T-helper 2 cell treated with Interferon-gamma antibody and Interleukin-4, amounts not matched to agents 5 μg/mL and 100 μg/mL, for 36 hours (primary cell): ENCODE data around the gene ARMC5.
A peak's percentile ranks its signal among the peaks of the same experiment; 100 is the strongest.
"Not testable (repeated sequence)": the region's sequence is repeated elsewhere in the genome, so short reads cannot be mapped to it uniquely, and the experiment has no call there.

Experiments used
- DNase-seq: peaks from one replicate; pipeline ENCODE4 v3.0.0; 2021; ENCODE audit warnings: low spot score
- H3K27ac Mint-ChIP-seq: one replicate; pipeline ENCODE4 v1.8.0; 2021; ENCODE audit warnings: mild to moderate bottlenecking, mixed read lengths
- H3K27me3 Mint-ChIP-seq: one replicate; pipeline ENCODE4 v1.8.0; 2021; ENCODE audit warnings: low read depth, mixed read lengths
- H3K36me3 Mint-ChIP-seq: one replicate; pipeline ENCODE4 v1.8.0; 2021; ENCODE audit warnings: low read depth, mixed read lengths
- H3K4me1 Mint-ChIP-seq: one replicate; pipeline ENCODE4 v1.8.0; 2021; ENCODE audit warnings: low read depth, mixed read lengths
- H3K4me3 Mint-ChIP-seq: one replicate; pipeline ENCODE4 v1.8.0; 2022; ENCODE audit warnings: mild to moderate bottlenecking, moderate library complexity, mixed read lengths
- H3K9me3 Mint-ChIP-seq: one replicate; pipeline ENCODE4 v1.8.0; 2021; ENCODE audit warnings: mixed read lengths

Gene ARMC5

DNA sequence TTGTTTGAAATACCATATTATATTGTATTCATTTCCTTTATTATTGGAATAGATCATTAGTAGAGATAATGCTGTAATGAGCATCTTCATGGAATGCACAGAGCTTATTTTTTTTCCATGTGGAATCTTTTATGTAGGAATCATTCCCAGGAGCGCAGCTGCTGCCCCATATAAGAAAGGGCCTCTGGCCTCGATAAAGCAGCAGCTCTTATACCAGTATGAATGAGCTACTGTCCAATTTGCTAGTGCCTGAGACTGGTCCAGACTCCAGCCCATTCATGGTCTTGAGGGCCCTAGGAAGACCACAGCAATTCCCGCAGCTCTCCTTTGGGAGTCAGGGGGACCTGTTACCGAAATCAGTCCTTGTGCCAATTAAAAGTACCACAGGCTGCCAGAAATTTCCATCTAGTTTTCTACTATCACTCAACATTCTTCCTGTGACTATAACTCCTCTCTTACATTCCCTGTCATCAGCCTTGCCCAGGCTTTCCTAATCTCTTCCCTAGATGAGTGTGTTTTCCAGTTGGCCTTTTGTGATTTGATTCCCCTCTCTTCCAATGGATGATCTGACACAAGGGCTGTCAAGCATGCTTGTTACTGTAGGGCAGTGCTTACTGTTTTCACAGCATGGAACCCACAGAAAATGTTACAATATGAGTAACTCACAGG lies 18.7 kb upstream of the ARMC5 start:
- Mint-ChIP-seq H3K27me3 (no peaks in the 10 kb centered on the region), H3K4me3 (no peak overlapping the region), H3K36me3 (no peaks in the 10 kb centered on the region), H3K4me1 (peaks cover 22% of the 10 kb centered on the region), H3K27ac (no peak overlapping the region), H3K9me3 (no peaks in the 10 kb centered on the region)
- no peak for DNase-seq

GRCh38 chr16:31441956-31442355 lies 17.3 kb upstream of the ARMC5 start:
- Mint-ChIP-seq H3K27me3 (no peaks in the 10 kb centered on the region), H3K9me3 (peaks cover 5% of the 10 kb centered on the region), H3K4me1 (peaks cover 25% of the 10 kb centered on the region), H3K4me3 (peak overlapping the region; percentile 86), H3K27ac (peak overlapping the region; percentile 67), H3K36me3 (peaks cover 4% of the 10 kb centered on the region)
- DNase-seq = no peak

- H3K4me3 Mint-ChIP-seq, H3K27ac Mint-ChIP-seq, DNase-seq, H3K36me3 Mint-ChIP-seq, H3K27me3 Mint-ChIP-seq, H3K9me3 Mint-ChIP-seq: not testable (repeated sequence)
- H3K4me1 Mint-ChIP-seq = peaks cover 12% of the 10 kb centered on the region
Measured at GRCh38 chr16:31445931-31446330, 13.4 kb upstream of the ARMC5 start.

DNA sequence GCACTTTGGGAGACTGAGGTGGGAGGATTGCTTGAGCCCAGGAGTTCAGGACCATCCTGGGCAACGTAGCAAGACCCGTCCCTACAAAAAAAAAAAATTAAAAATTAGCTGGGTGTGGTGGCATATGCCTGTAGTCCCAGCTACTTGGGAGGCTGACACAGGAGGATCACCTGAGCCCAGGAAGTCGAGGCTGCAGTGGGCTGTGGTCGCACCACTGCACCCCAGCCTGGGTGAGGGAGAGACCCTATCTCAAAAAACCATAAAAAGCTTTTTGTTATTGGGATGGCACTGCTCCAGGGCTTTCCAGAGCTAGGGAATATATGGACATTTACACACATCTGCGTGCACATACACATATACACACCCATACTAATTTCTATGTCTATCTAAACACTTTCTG lies 8.1 kb upstream of the ARMC5 start:
- Mint-ChIP-seq H3K27me3 (no peaks in the 10 kb centered on the region), H3K27ac (no peak overlapping the region), H3K9me3 (peaks cover under 1% of the 10 kb centered on the region), H3K4me1 (peaks cover 26% of the 10 kb centered on the region), H3K36me3 (peaks cover 14% of the 10 kb centered on the region), H3K4me3 (no peak overlapping the region)
- DNase-seq = no peak

DNA sequence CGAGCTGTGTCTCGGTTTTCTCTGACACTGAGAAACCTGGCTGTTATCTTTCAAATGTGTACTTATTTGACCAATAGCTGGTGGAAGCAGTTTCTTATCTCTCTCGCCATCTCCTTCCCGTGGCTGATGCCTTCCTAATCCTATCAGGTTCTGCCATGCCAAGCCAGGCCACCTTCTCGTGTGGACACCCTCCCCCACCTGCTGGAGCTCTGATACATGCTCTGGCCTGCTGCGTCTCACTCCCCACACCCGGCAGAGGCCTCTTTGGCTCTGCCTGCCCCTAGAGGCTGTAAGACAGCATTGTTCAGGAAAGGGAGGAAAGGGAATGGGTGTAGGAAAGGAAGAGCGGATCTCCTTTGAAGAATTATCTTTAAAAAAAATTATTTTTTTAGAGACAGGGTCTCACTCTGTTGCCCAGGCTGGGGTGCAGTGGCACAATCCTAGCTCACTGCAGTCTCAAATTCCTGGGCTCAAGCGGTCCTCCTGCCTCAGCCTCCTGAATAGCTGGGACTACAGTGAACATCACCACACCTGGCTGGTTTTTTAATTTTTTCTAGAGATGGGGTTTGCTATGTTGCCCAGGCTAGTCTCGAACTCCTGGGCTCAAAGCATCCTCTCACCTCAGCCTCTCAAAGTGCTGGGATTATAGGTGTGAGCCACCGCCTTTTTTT lies 7.5 kb upstream of the ARMC5 start:
- Mint-ChIP-seq H3K4me3 (no peak overlapping the region), H3K4me1 (peaks cover 29% of the 10 kb centered on the region), H3K27me3 (no peaks in the 10 kb centered on the region), H3K9me3 (no peaks in the 10 kb centered on the region), H3K36me3 (peaks cover 16% of the 10 kb centered on the region), H3K27ac (no peak overlapping the region)
- DNase-seq = no peak

- no peak for DNase-seq
- H3K27ac Mint-ChIP-seq = no peak overlapping the region
- no peaks in the 10 kb centered on the region for H3K9me3 Mint-ChIP-seq
- no peaks in the 10 kb centered on the region for H3K27me3 Mint-ChIP-seq
- H3K4me1 Mint-ChIP-seq = peaks cover 32% of the 10 kb centered on the region
- H3K36me3 Mint-ChIP-seq = peaks cover 20% of the 10 kb centered on the region
- H3K4me3 Mint-ChIP-seq = no peak overlapping the region
Measured at GRCh38 chr16:31452631-31453106, 6.6 kb upstream of the ARMC5 start.

DNA sequence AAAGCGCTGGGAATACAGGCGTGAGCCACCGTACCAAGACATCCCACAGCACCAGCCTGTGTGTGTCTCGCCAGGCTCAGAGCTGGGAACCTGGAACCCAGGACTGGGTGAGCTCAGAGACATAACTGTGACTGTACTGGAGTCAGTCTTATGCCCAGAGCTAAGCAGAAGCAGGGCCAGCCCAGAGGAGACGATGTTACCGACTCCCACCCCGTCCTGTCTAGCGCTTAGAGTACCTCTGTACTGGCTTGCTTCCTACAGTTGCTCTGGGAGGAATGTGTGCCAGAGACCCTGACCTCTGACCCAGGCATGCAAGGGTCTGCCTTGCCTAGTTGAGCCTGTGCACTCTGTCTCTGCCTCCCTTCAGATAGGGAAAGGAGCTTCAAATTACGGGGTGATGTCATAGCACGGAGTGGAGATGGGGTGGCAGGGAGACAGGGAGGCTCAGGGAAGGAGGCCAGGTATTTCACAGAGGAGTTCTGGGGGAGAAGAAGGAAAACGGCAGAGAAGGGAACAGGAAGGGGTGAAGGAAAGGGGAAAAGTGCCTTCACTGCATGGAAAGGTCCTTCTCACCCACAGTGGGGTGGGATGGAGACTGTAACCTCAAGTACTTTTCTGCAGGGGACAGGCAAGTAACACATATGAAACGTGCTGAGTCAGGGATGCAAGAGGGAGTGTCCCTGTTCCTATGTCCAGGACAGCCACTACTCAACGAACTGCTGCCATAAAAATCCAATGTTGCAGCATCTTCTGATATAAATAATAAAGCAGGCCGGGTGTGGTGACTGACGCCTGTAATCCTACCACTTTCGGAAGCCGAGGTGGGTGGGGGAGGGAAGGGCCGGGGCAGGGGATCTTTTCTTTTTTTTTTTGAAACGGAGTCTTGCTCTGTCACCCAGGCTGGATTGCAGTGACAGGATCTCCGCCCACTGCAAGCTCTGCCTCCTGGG lies 5.8 kb upstream of the ARMC5 start:
- peaks cover 38% of the 10 kb centered on the region for H3K4me1 Mint-ChIP-seq
- no peaks in the 10 kb centered on the region for H3K9me3 Mint-ChIP-seq
- no peak for DNase-seq
- no peaks in the 10 kb centered on the region for H3K27me3 Mint-ChIP-seq
- peaks cover 26% of the 10 kb centered on the region for H3K36me3 Mint-ChIP-seq
- H3K27ac Mint-ChIP-seq = peak overlapping the region; percentile 49
- H3K4me3 Mint-ChIP-seq = no peak overlapping the region

GRCh38 chr16:31455601-31456314 lies 3.5 kb upstream of the ARMC5 start:
- H3K4me3 Mint-ChIP-seq = peak overlapping the region; percentile 62
- no peak for DNase-seq
- H3K4me1 Mint-ChIP-seq = peaks cover 46% of the 10 kb centered on the region
- H3K27ac Mint-ChIP-seq = peak overlapping the region; percentile 32
- H3K36me3 Mint-ChIP-seq = peaks cover 26% of the 10 kb centered on the region
- H3K9me3 Mint-ChIP-seq = no peaks in the 10 kb centered on the region
- no peaks in the 10 kb centered on the region for H3K27me3 Mint-ChIP-seq

- no peak for DNase-seq
- H3K4me3 Mint-ChIP-seq = peak overlapping the region; percentile 88
- H3K27me3 Mint-ChIP-seq = no peaks in the 10 kb centered on the region
- peaks cover 42% of the 10 kb centered on the region for H3K4me1 Mint-ChIP-seq
- peaks cover 24% of the 10 kb centered on the region for H3K36me3 Mint-ChIP-seq
- no peaks in the 10 kb centered on the region for H3K9me3 Mint-ChIP-seq
- H3K27ac Mint-ChIP-seq = no peak overlapping the region
Measured at GRCh38 chr16:31456988-31457360, 2.3 kb upstream of the ARMC5 start.

- H3K36me3 Mint-ChIP-seq = peaks cover 30% of the 10 kb centered on the region
Measured at GRCh38 chr16:31458073-31458843, 1.0 kb upstream of the ARMC5 start.

DNA sequence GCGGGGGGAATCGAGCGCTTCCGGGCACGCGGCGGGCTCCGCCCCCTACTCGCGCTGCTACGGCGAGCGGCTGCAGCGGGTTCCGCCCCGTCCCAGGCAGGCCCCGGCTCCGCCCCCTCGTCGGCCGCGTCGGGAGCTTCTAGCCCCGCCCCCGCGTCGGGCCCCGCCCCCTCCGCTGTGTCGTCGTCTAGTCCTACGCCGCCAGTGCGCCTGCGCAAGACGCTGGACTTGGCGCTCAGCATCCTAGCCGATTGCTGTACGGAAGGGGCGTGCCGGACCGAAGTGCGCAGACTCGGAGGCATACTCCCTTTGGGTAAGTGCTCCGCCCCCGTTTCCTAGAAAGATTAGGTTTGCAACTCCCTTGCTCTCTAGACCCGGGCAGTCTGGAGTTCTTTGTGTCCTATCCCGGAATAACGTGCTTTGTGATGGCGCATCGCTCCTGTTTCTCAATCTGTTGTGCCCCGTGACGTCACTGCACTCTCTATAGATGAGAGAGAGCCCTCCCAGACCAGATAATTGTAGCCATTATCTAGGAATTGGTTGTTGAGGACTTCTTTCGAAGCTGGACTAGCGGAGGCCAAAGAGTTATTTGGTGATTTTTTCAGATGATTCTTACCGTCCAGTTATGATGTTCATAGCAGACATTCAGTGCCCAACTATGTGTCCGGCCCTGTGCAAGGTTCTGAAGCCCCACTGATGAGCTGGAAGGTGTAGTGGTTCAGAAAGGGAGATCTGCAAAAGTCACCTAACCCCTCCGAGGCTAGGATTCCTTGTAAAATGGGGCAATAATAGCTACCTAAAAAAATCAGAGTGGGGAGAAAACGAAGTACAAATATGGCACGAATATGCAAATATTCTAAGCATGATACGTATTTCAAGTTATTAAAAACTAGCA lies 633 bp downstream of the ARMC5 start:
- H3K4me3 Mint-ChIP-seq = peak overlapping the region; percentile 95
- no peaks in the 10 kb centered on the region for H3K27me3 Mint-ChIP-seq
- H3K4me1 Mint-ChIP-seq = peaks cover 36% of the 10 kb centered on the region
- H3K36me3 Mint-ChIP-seq = peaks cover 33% of the 10 kb centered on the region
- H3K27ac Mint-ChIP-seq = peak overlapping the region; percentile 96
- DNase-seq = peak; percentile 100
- no peaks in the 10 kb centered on the region for H3K9me3 Mint-ChIP-seq

More at GRCh38 chr16:31458073-31458843, 1.0 kb upstream of the ARMC5 start:
- H3K27ac Mint-ChIP-seq = peak overlapping the region; percentile 96
- DNase-seq = peak; percentile 54
- peaks cover 42% of the 10 kb centered on the region for H3K4me1 Mint-ChIP-seq
- H3K9me3 Mint-ChIP-seq = no peaks in the 10 kb centered on the region
- no peaks in the 10 kb centered on the region for H3K27me3 Mint-ChIP-seq
- H3K4me3 Mint-ChIP-seq = peak overlapping the region; percentile 88

DNA sequence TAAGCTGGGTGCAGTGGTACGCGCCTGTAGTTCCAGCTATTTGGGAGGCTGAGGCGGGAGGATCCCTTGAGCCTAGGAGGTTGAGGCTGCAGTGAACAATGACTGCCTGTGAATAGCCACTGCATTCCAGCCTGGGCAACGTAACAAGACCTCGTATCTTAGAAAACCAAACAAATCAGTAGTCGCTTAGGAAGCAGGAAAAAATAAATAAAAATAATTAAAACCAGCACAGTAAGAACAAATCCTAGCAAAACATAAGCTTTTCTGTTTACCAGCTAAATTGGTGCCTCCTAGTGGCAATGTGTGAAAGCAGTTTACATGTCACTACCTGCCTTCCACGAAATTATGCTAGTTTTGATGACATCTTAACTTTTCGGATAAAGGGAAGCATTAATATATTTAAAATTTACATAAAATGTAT lies 1.3 kb downstream of the ARMC5 start:
- peak overlapping the region; percentile 95 for H3K4me3 Mint-ChIP-seq
- H3K36me3 Mint-ChIP-seq = peaks cover 35% of the 10 kb centered on the region
- DNase-seq = no peak
- no peaks in the 10 kb centered on the region for H3K27me3 Mint-ChIP-seq
- H3K9me3 Mint-ChIP-seq = no peaks in the 10 kb centered on the region
- peak overlapping the region; percentile 92 for H3K27ac Mint-ChIP-seq
- H3K4me1 Mint-ChIP-seq = peaks cover 29% of the 10 kb centered on the region
